Gastrocnemius medialis (tissue), 4 donors: Measurements from ENCODE around the gene PCDHGA8. TPM values are rescaled to one million over a fixed set of nuclear protein-coding genes. Genes with fewer than 3 reads are reported as not detected.
A peak's percentile ranks its signal among the peaks of the same experiment; 100 is the strongest.
"Not testable (repeated sequence)": the region's sequence is repeated elsewhere in the genome, so short reads cannot be mapped to it uniquely, and the experiment has no call there.

Source experiments
- ATAC-seq, 2 donors: fragments of 150-250 bp; one replicate each; pipeline ENCODE4 v1.9.1; 2016
- DNase-seq, 2 donors: peaks; one replicate each; pipeline ENCODE4 v3.0.0-alpha.2; 2019
- H3K27ac ChIP-seq, 4 donors: fragments of 200-600 bp; sonication (generic); 1 replicate in 1 of 4; 2 replicates in 3 of 4; pipeline ENCODE4 v1.5.1; 2016 to 2018; ENCODE audit warnings: mild to moderate bottlenecking in 2 of 4, moderate library complexity in 1 of 4
- H3K27me3 ChIP-seq, 3 donors: fragments of 200-600 bp; sonication (generic) in 2 of 3; 1 replicate in 1 of 3; 2 replicates in 2 of 3; pipeline versions ENCODE4 v1.5.1 to v1.6.0; 2016 to 2019; ENCODE audit warnings: mild to moderate bottlenecking in 1 of 3, moderate library complexity in 1 of 3
- H3K36me3 ChIP-seq, 2 donors: fragments of 200-600 bp; sonication (generic) in 1 of 2; one replicate each; pipeline ENCODE4 v1.5.1; 2017 to 2018
- H3K4me1 ChIP-seq, 2 donors: fragments of 200-600 bp; sonication (generic) in 1 of 2; one replicate each; pipeline ENCODE4 v1.5.1; 2016 to 2017; ENCODE audit warnings: mild to moderate bottlenecking in 2 of 2
- H3K4me3 ChIP-seq, 4 donors: fragments of 200-600 bp; sonication (generic) in 3 of 4; 1 replicate in 1 of 4; 2 replicates in 3 of 4; pipeline ENCODE4 v1.5.1; 2016 to 2019; ENCODE audit warnings: mild to moderate bottlenecking in 2 of 4
- H3K9me3 ChIP-seq, 3 donors: fragments of 200-600 bp; sonication (generic) in 2 of 3; 1 replicate in 1 of 3; 2 replicates in 2 of 3; pipeline ENCODE4 v1.5.1; 2016 to 2019
- POLR2A ChIP-seq, 2 donors: fragments of 450-650 bp; IDR thresholded peaks; one replicate each; pipeline ENCODE4 v1.6.1; 2017; ENCODE audit warnings: antibody characterized with exemption in 2 of 2, mild to moderate bottlenecking in 2 of 2, moderate library complexity in 2 of 2
- in situ Hi-C, 4 donors: fragments of 200-750 bp; cut with MboI; loops; one replicate each; pipeline versions ENCODE4 v1.15.0 to v1.8.0; 2017; ENCODE audit warnings: low sequenced_read_pairs in 4 of 4
- intact Hi-C: fragments of 100-400 bp; cut with DNase I; formaldehyde crosslinking; loops from one replicate; pipeline ENCODE4 v1.15.1; 2023; ENCODE audit warnings: low total_unique reads
- total RNA-seq, 4 donors: library from RNA; depleted of rRNA; stranded (reverse); fragments of >200 nt; gene quantifications; one replicate each; pipeline versions ENCODE4 v1.1.0 to v1.2.3, GENCODE V29; 2016
- TF ChIP-seq, protein P1 (sequence below), 5 experiments: fragments of 450-650 bp in 3 of 5; fragments of 200-600 bp in 2 of 5; sonication (generic) in 2 of 5; IDR thresholded peaks in 4 of 5; conservative IDR thresholded peaks in 1 of 5; 1 replicate in 4 of 5; 2 replicates in 1 of 5; pipeline ENCODE4 v1.5.1; 2016 to 2019; ENCODE audit warnings: antibody characterized with exemption in 5 of 5, mild to moderate bottlenecking in 3 of 5, moderate library complexity in 3 of 5

Gene PCDHGA8
- total RNA-seq, 4 donors from 2014 or later: 0.82 to 1.8 (median 1.2) TPM

DNA sequence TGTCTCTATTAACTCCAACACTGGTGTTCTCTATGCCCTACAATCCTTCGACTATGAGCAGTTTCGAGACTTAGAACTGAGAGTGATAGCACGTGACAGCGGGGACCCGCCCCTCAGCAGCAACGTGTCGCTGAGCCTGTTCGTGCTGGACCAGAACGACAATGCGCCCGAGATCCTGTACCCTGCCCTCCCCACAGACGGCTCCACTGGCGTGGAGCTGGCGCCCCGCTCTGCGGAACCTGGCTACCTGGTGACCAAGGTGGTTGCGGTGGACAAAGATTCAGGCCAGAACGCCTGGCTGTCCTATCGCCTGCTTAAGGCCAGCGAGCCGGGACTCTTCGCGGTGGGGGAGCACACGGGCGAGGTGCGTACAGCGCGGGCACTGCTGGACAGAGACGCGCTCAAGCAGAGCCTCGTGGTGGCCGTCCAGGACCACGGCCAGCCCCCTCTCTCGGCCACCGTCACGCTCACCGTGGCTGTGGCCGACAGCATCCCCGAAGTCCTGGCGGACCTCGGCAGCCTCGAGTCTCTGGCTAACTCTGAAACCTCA is 30.4 kb downstream of the PCDHGA8 start:
- no peak for ATAC-seq
- no peak for TF ChIP-seq POLR2A (IDR thresholded peaks at IDR 0.05)
- TF ChIP-seq, protein P1, sequence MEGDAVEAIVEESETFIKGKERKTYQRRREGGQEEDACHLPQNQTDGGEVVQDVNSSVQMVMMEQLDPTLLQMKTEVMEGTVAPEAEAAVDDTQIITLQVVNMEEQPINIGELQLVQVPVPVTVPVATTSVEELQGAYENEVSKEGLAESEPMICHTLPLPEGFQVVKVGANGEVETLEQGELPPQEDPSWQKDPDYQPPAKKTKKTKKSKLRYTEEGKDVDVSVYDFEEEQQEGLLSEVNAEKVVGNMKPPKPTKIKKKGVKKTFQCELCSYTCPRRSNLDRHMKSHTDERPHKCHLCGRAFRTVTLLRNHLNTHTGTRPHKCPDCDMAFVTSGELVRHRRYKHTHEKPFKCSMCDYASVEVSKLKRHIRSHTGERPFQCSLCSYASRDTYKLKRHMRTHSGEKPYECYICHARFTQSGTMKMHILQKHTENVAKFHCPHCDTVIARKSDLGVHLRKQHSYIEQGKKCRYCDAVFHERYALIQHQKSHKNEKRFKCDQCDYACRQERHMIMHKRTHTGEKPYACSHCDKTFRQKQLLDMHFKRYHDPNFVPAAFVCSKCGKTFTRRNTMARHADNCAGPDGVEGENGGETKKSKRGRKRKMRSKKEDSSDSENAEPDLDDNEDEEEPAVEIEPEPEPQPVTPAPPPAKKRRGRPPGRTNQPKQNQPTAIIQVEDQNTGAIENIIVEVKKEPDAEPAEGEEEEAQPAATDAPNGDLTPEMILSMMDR (IDR thresholded peaks at IDR 0.05 in 4 of 5, conservative IDR thresholded peaks at IDR 0.05 in 1 of 5): no peak
- H3K9me3 ChIP-seq: peaks cover 0 to 16% (median 0%) of the 10 kb centered on the region in 3 donors
- H3K27ac ChIP-seq: no peak overlapping the region
- no peak overlapping the region for H3K4me3 ChIP-seq
- DNase-seq: no peak
- in situ Hi-C loops (loop anchor here (5.0 to 10.0 kb wide), 3 partner anchors 39 to 132 kb away; partner anchors contain the start of gene PCDHGC3 (in 1 of the 4)), intact Hi-C loops (no loop called here)
- peaks cover 12 to 44% of the 10 kb centered on the region in 2 donors for H3K4me1 ChIP-seq
- peaks cover 0 to 10% (median 0%) of the 10 kb centered on the region in 3 donors for H3K27me3 ChIP-seq
- H3K36me3 ChIP-seq: no peaks in the 10 kb centered on the region

DNA sequence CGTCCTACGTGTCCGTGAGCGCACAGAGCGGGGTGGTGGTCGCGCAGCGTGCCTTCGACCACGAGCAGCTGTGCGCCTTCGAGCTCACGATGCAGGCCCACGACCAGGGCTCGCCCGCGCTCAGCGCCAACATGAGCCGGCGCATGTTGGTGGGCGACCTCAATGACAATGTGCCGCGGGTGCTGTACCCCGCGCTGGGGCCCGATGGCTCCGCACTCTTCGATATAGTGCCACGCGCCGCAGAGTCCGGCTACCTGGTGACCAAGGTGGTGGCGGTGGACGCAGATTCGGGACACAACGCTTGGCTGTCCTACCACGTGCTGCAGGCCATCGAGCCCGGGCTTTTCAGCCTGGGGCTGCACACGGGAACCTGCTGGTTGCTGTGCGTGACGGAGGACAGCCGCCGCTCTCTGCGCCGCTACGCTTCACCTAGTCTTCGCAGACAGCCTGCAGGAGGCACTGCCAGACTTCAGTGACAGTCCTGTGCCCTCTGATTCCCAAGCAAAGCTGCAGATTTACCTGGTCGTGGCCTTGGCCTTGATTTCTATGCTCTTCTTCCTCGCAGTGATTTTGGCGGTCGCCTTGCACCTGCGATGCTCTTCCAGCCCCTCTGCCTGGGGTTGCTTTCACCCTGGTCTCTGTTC is 35.5 kb downstream of the PCDHGA8 start:
- Histone ChIP-seq H3K4me1 (peaks cover 0 to 26% of the 10 kb centered on the region in 2 donors), H3K36me3 (no peaks in the 10 kb centered on the region), H3K27ac (no peak overlapping the region), H3K27me3 (no peaks in the 10 kb centered on the region), H3K4me3 (no peak overlapping the region), H3K9me3 (no peaks in the 10 kb centered on the region)
- ATAC-seq: no peak
- intact Hi-C loops (no loop called here), in situ Hi-C loops (loop anchor here in 2 of 4 donors (10.0 kb wide), 1 partner anchor 127 kb away; no protein-coding TSS in a partner anchor)
- TF ChIP-seq, protein P1 (IDR thresholded peaks at IDR 0.05 in 4 of 5, conservative IDR thresholded peaks at IDR 0.05 in 1 of 5): no peak
- no peak for TF ChIP-seq POLR2A (IDR thresholded peaks at IDR 0.05)
- no peak for DNase-seq

DNA sequence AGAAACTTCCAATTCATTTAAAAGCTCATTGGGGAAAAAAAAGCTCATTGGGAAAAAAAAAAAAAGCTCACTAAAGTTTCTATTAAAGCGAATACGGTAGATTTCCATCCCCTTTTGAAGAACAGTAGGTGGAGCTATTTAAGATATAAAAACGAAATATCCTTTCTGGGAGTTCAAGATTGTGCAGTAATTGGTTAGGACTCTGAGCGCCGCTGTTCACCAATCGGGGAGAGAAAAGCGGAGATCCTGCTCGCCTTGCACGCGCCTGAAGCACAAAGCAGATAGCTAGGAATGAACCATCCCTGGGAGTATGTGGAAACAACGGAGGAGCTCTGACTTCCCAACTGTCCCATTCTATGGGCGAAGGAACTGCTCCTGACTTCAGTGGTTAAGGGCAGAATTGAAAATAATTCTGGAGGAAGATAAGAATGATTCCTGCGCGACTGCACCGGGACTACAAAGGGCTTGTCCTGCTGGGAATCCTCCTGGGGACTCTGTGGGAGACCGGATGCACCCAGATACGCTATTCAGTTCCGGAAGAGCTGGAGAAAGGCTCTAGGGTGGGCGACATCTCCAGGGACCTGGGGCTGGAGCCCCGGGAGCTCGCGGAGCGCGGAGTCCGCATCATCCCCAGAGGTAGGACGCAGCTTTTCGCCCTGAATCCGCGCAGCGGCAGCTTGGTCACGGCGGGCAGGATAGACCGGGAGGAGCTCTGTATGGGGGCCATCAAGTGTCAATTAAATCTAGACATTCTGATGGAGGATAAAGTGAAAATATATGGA is 38.1 kb downstream of the PCDHGA8 start, which contains the start of gene PCDHGA12:
TSS of gene PCDHGA12 (plus strand) at position 176 of the 782 bp plus-strand sequence. CDS start at position 429, 253 bp downstream.
- H3K27ac ChIP-seq: peak within 1 kb of the TSS; percentile 33 to 62 (median 46)

DNA sequence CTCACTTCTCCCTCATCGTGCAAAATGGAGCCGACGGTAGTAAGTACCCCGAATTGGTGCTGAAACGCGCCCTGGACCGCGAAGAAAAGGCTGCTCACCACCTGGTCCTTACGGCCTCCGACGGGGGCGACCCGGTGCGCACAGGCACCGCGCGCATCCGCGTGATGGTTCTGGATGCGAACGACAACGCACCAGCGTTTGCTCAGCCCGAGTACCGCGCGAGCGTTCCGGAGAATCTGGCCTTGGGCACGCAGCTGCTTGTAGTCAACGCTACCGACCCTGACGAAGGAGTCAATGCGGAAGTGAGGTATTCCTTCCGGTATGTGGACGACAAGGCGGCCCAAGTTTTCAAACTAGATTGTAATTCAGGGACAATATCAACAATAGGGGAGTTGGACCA is 38.9 kb downstream of the PCDHGA8 start:
- Histone ChIP-seq H3K4me3 (peak overlapping the region; percentile 39 to 48 (median 40)), H3K27ac (peak overlapping the region in 3 of 4 donors; percentile 33 to 62 (median 46)), H3K27me3 (no peaks in the 10 kb centered on the region), H3K9me3 (no peaks in the 10 kb centered on the region), H3K36me3 (no peaks in the 10 kb centered on the region), H3K4me1 (peaks cover 0 to 10% of the 10 kb centered on the region in 2 donors)
- in situ Hi-C loops: no loop called here
- no peak for DNase-seq
- peak in 1 of 2 donors; percentile 43 for ATAC-seq
- no peak for TF ChIP-seq POLR2A (IDR thresholded peaks at IDR 0.05)
- TF ChIP-seq, protein P1 (IDR thresholded peaks at IDR 0.05 in 4 of 5, conservative IDR thresholded peaks at IDR 0.05 in 1 of 5): no peak
- intact Hi-C loops: loop anchor here (2.0 kb wide), 1 partner anchor 46 kb away; no protein-coding TSS in a partner anchor

More for the DNA sequence above, 38.1 kb downstream of the PCDHGA8 start, which contains the start of gene PCDHGA12:
- H3K4me3 ChIP-seq: peak within 1 kb of the TSS; percentile 39 to 48 (median 40)
- intact Hi-C loops: loop anchor here (1.0 to 2.0 kb wide), 2 partner anchors 46 to 94 kb away; no protein-coding TSS in a partner anchor
- no peaks in the 10 kb centered on the region for H3K27me3 ChIP-seq
- in situ Hi-C loops: no loop called here
- ATAC-seq (peak; percentile 89 to 97), DNase-seq (peak; percentile 62 to 78)
- H3K36me3 ChIP-seq: no peaks in the 10 kb centered on the region
- H3K9me3 ChIP-seq: no peaks in the 10 kb centered on the region
- TF ChIP-seq, protein P1 (IDR thresholded peaks at IDR 0.05 in 4 of 5, conservative IDR thresholded peaks at IDR 0.05 in 1 of 5): peak; percentile 52 to 71 (median 55)
- no peak for TF ChIP-seq POLR2A (IDR thresholded peaks at IDR 0.05)
- peaks cover 0 to 10% of the 10 kb centered on the region in 2 donors for H3K4me1 ChIP-seq

DNA sequence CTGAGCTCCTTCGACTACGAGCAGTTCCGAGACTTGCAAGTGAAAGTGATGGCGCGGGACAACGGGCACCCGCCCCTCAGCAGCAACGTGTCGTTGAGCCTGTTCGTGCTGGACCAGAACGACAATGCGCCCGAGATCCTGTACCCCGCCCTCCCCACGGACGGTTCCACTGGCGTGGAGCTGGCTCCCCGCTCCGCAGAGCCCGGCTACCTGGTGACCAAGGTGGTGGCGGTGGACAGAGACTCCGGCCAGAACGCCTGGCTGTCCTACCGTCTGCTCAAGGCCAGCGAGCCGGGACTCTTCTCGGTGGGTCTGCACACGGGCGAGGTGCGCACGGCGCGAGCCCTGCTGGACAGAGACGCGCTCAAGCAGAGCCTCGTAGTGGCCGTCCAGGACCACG is 39.9 kb downstream of the PCDHGA8 start:
- H3K27ac ChIP-seq, H3K9me3 ChIP-seq, H3K27me3 ChIP-seq, H3K36me3 ChIP-seq, intact Hi-C loops, H3K4me1 ChIP-seq, DNase-seq, in situ Hi-C loops, ATAC-seq: not testable (repeated sequence)
- peak overlapping the region in 1 of 4 donors; percentile 40 for H3K4me3 ChIP-seq

DNA sequence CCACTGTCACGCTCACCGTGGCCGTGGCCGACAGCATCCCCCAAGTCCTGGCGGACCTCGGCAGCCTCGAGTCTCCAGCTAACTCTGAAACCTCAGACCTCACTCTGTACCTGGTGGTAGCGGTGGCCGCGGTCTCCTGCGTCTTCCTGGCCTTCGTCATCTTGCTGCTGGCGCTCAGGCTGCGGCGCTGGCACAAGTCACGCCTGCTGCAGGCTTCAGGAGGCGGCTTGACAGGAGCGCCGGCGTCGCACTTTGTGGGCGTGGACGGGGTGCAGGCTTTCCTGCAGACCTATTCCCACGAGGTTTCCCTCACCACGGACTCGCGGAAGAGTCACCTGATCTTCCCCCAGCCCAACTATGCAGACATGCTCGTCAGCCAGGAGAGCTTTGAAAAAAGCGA is 40.3 kb downstream of the PCDHGA8 start:
- H3K27me3 ChIP-seq, H3K9me3 ChIP-seq, DNase-seq, H3K36me3 ChIP-seq, intact Hi-C loops, H3K4me1 ChIP-seq, H3K4me3 ChIP-seq, H3K27ac ChIP-seq, ATAC-seq, in situ Hi-C loops: not testable (repeated sequence)
